Effector memory CD4-positive, alpha-beta T cell (primary cell): ENCODE results near the gene KRT37.
"Not testable (repeated sequence)": the region's sequence is repeated elsewhere in the genome, so short reads cannot be mapped to it uniquely, and the experiment has no call there.

ENCODE experiments used
- DNase-seq, 3 donors: peaks; one replicate each; pipeline ENCODE4 v3.0.0-alpha.2; 2020
- H3K27ac ChIP-seq: 2 replicates; pipeline ENCODE4 v1.7.0; 2013; ENCODE audit warnings: mild to moderate bottlenecking, low read length, moderate library complexity; ENCODE audit not compliant: insufficient read depth, poor library complexity, severe bottlenecking
- H3K27me3 ChIP-seq: replicated peaks from 2 replicates; pipeline ENCODE4 v1.7.0; 2013; ENCODE audit warnings: mild to moderate bottlenecking, low read length; ENCODE audit not compliant: insufficient read depth, control insufficient read depth, poor library complexity, severe bottlenecking
- H3K36me3 ChIP-seq: 2 replicates; pipeline ENCODE4 v1.7.0; 2013; ENCODE audit warnings: mild to moderate bottlenecking, low read length, moderate library complexity; ENCODE audit not compliant: control insufficient read depth, insufficient read depth
- H3K4me1 ChIP-seq: 2 replicates; pipeline ENCODE4 v1.7.0; 2013; ENCODE audit warnings: low read length, mild to moderate bottlenecking; ENCODE audit not compliant: control insufficient read depth, insufficient read depth, poor library complexity, severe bottlenecking
- H3K4me3 ChIP-seq: 2 replicates; pipeline ENCODE4 v1.7.0; 2013; ENCODE audit warnings: low read length, low read depth, mild to moderate bottlenecking; ENCODE audit not compliant: insufficient read depth, poor library complexity, severe bottlenecking
- H3K9me3 ChIP-seq: 2 replicates; pipeline ENCODE4 v1.7.0; 2013; ENCODE audit warnings: mild to moderate bottlenecking, low read length, moderate library complexity; ENCODE audit not compliant: control insufficient read depth

Gene KRT37

GRCh38 chr17:41422586-41422985 lies 1.8 kb downstream of the KRT37 start:
- DNase-seq, H3K9me3 ChIP-seq, H3K27ac ChIP-seq, H3K4me1 ChIP-seq, H3K27me3 ChIP-seq, H3K36me3 ChIP-seq, H3K4me3 ChIP-seq: not testable (repeated sequence)

- Histone ChIP-seq H3K4me1 (no peaks in the 10 kb centered on the region), H3K27ac (no peak overlapping the region)
Measured at GRCh38 chr17:41421617-41422016, 2.8 kb downstream of the KRT37 start.

GRCh38 chr17:41421116-41421515 lies 3.3 kb downstream of the KRT37 start:
- no peak for DNase-seq
- Histone ChIP-seq H3K4me3 (no peak overlapping the region), H3K4me1 (no peaks in the 10 kb centered on the region), H3K27me3 (no peaks in the 10 kb centered on the region), H3K36me3 (no peaks in the 10 kb centered on the region), H3K9me3 (no peaks in the 10 kb centered on the region), H3K27ac (no peak overlapping the region)

More at GRCh38 chr17:41421617-41422016, 2.8 kb downstream of the KRT37 start:
- no peaks in the 10 kb centered on the region for H3K9me3 ChIP-seq
- H3K36me3 ChIP-seq = no peaks in the 10 kb centered on the region
- DNase-seq = no peak
- H3K4me3 ChIP-seq = no peak overlapping the region
- no peaks in the 10 kb centered on the region for H3K27me3 ChIP-seq

- H3K4me1 ChIP-seq = no peaks in the 10 kb centered on the region
- no peak overlapping the region for H3K4me3 ChIP-seq
- H3K36me3 ChIP-seq = no peaks in the 10 kb centered on the region
- H3K27ac ChIP-seq = no peak overlapping the region
- H3K9me3 ChIP-seq = no peaks in the 10 kb centered on the region
- no peaks in the 10 kb centered on the region for H3K27me3 ChIP-seq
- no peak for DNase-seq
Measured at GRCh38 chr17:41420134-41420533, 4.3 kb downstream of the KRT37 start.

GRCh38 chr17:41419716-41420115 lies 4.7 kb downstream of the KRT37 start:
- Histone ChIP-seq H3K9me3 (no peaks in the 10 kb centered on the region), H3K4me3 (no peak overlapping the region), H3K36me3 (no peaks in the 10 kb centered on the region), H3K27me3 (no peaks in the 10 kb centered on the region), H3K27ac (no peak overlapping the region), H3K4me1 (no peaks in the 10 kb centered on the region)
- no peak for DNase-seq

GRCh38 chr17:41418116-41418860 lies 6.1 kb downstream of the KRT37 start:
- Histone ChIP-seq H3K27me3 (no peaks in the 10 kb centered on the region), H3K4me1 (no peaks in the 10 kb centered on the region), H3K27ac (no peak overlapping the region), H3K9me3 (no peaks in the 10 kb centered on the region), H3K4me3 (no peak overlapping the region), H3K36me3 (no peaks in the 10 kb centered on the region)
- no peak for DNase-seq

- H3K4me3 ChIP-seq = no peak overlapping the region
- no peaks in the 10 kb centered on the region for H3K4me1 ChIP-seq
- H3K27me3 ChIP-seq = no peaks in the 10 kb centered on the region
- H3K27ac ChIP-seq = no peak overlapping the region
- no peaks in the 10 kb centered on the region for H3K9me3 ChIP-seq
- no peak for DNase-seq
- no peaks in the 10 kb centered on the region for H3K36me3 ChIP-seq
Measured at GRCh38 chr17:41417576-41418015, 6.8 kb downstream of the KRT37 start.

- H3K27ac ChIP-seq = no peak overlapping the region
- no peaks in the 10 kb centered on the region for H3K9me3 ChIP-seq
Measured at GRCh38 chr17:41417127-41417526, 7.3 kb downstream of the KRT37 start.

GRCh38 chr17:41416479-41416878 lies 7.9 kb downstream of the KRT37 start:
- H3K27ac ChIP-seq = no peak overlapping the region
- no peak for DNase-seq
- no peaks in the 10 kb centered on the region for H3K9me3 ChIP-seq
- no peaks in the 10 kb centered on the region for H3K4me1 ChIP-seq
- H3K4me3 ChIP-seq = no peak overlapping the region
- no peaks in the 10 kb centered on the region for H3K27me3 ChIP-seq
- H3K36me3 ChIP-seq = no peaks in the 10 kb centered on the region

More at GRCh38 chr17:41417127-41417526, 7.3 kb downstream of the KRT37 start:
- H3K4me3 ChIP-seq = no peak overlapping the region
- no peaks in the 10 kb centered on the region for H3K36me3 ChIP-seq
- no peak for DNase-seq
- no peaks in the 10 kb centered on the region for H3K4me1 ChIP-seq
- H3K27me3 ChIP-seq = no peaks in the 10 kb centered on the region

GRCh38 chr17:41415833-41416335 lies 8.5 kb downstream of the KRT37 start:
- H3K4me1 ChIP-seq = no peaks in the 10 kb centered on the region
- H3K27ac ChIP-seq = no peak overlapping the region
- H3K27me3 ChIP-seq = no peaks in the 10 kb centered on the region
- no peaks in the 10 kb centered on the region for H3K36me3 ChIP-seq
- no peaks in the 10 kb centered on the region for H3K9me3 ChIP-seq
- no peak for DNase-seq
- no peak overlapping the region for H3K4me3 ChIP-seq
